Body of pancreas (tissue), 4 donors: Measurements from ENCODE around the gene TSPAN18.

Experiments used
- CTCF ChIP-seq, 7 experiments: fragments of 450-650 bp in 4 of 7; fragments of 200-600 bp in 3 of 7; sonication (generic) in 3 of 7; IDR thresholded peaks; one replicate each; pipeline ENCODE4 v1.5.1; 2016 to 2019; ENCODE audit warnings: antibody characterized with exemption in 7 of 7
- POLR2A ChIP-seq, 3 donors: fragments of 450-650 bp; IDR thresholded peaks; one replicate each; pipeline ENCODE4 v1.6.1; 2016; ENCODE audit warnings: antibody characterized with exemption in 3 of 3, mild to moderate bottlenecking in 2 of 3

DNA sequence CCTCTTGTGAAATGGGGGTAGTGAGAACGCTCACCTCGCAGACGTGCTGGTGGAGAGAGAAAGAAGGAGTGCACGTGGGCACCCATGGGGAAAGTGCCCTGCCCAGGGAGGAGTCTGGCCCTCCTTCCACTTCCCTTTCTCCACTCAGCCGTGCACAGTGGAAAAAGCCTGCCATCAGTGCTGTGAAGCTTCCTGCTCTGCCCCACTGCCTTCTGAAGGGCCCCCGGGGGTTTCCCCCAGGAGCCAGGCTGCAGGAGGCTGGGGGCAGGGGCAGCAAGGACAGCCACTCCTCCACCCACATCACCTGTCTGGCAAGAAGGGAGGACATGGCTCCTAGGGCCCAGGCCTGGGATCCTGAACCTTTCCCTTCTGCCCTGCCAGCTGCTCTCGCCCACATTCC lies 216.4 kb downstream of the TSPAN18 start:
- TF ChIP-seq CTCF (IDR thresholded peaks at IDR 0.05) (no peak), POLR2A (IDR thresholded peaks at IDR 0.05) (no peak)
